HG03521 (cell line): ENCODE data around the gene RALGAPB.
"Not testable (repeated sequence)": the region's sequence is repeated elsewhere in the genome, so short reads cannot be mapped to it uniquely, and the experiment has no call there.

Experiments used
- ATAC-seq: cut with Tn5 transposase; IDR thresholded peaks from one replicate; pipeline ENCODE4 v1.9.1; 2021; ENCODE audit warnings: mild to moderate bottlenecking, moderate library complexity; ENCODE audit not compliant: unreplicated experiment

Gene RALGAPB

DNA sequence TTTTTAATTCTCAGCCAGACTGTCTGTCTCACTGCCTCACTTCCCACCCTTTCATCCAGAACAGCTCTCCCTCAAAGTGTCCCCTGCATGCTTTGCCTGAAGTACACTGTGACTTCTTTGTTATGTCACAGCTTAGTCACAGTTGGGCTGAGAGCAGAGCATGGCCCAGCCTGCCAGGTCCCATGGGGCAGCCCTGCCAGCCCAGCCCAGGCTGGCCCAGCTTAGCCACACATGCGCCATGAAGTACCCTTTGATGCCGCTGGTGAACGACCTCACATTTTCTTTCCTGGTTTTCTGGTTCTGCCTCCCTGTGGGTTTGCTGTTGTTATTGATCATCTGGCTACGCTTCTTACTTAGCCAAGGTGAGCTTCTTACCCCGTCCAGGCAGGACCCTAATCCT is 108.4 kb downstream of the RALGAPB start, which contains the start of gene ADIG:
Gene ADIG, plus strand, starts transcription at position 185 of the 400 bp plus-strand sequence. Its CDS starts 54 bp downstream, at position 239.
- no peak for ATAC-seq

- ATAC-seq: no peak
Measured at GRCh38 chr20:38581830-38582358, 109.3 kb downstream of the RALGAPB start.

DNA sequence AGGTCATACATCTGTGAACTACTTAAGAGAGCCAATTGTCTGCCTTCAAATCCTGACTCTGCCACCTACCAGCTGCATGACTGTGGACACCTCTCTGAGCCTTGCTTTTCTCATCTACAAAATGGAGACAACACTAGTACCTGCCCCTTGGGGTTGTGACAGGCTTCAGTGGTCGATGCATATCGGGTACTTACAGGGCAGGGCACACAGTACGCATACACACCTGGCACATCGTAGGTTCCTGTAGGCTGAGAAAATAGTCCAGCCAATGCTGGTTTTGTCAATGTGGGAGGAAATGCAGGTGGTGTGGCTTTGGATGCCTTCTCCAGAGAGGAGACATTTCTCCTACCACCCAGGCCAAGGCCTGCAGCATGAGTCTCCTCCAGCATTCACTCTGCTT is 110.7 kb downstream of the RALGAPB start:
- ATAC-seq: no peak

GRCh38 chr20:38584099-38584763 is 111.6 kb downstream of the RALGAPB start:
- no peak for ATAC-seq

- no peak for ATAC-seq
Measured at GRCh38 chr20:38585404-38586180, 112.9 kb downstream of the RALGAPB start.

GRCh38 chr20:38586181-38586525 is 113.5 kb downstream of the RALGAPB start:
- ATAC-seq: no peak

- no peak for ATAC-seq
Measured at GRCh38 chr20:38588303-38588702, 115.7 kb downstream of the RALGAPB start.

DNA sequence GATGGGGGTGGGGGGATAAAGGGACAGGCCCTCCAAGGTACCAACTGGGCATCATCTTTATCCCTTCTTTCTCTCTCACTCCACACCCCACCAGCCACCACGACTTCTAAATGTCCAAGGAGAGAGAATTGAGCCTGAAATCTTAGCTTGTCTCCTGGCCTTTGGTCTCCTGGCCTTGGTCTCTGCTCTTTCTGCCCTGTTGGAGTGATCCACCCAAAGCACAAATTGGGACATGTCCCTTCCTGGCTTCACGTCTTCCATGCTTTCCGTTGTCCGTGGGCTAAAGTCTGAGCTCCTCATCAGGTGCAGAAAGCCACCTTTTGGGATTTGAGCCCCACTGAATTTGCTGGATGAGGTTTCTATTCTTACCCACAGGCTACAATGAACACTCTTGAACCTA is 116.7 kb downstream of the RALGAPB start:
- ATAC-seq: no peak

- ATAC-seq: no peak
Measured at GRCh38 chr20:38589967-38590675, 117.5 kb downstream of the RALGAPB start.

- no peak for ATAC-seq
Measured at GRCh38 chr20:38590676-38591473, 118.2 kb downstream of the RALGAPB start.

- ATAC-seq: no peak
Measured at GRCh38 chr20:38591474-38592410, 119.1 kb downstream of the RALGAPB start.

- not testable (repeated sequence) for ATAC-seq
Measured at GRCh38 chr20:38592411-38592790, 119.8 kb downstream of the RALGAPB start.

DNA sequence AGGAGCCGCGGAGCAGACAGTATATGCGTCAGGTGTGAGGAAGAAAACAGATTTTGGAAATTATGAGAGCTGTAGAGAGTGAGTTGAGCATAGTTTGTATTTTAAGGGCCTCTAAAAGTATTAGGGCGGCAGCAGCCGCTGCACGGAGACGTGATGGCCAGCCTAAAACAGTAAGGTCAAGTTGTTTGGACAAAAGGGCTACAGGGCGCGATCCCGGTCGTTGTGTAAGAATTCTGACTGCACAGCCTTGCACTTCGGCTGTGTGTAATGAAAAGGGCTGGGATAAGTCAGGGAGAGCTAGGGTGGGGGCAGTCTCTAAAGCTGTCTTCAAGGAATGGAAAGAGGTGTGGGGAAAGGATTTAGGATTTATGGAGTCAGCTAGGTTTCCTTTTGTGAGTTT is 121.6 kb downstream of the RALGAPB start:
- not testable (repeated sequence) for ATAC-seq

- ATAC-seq: not testable (repeated sequence)
Measured at GRCh38 chr20:38595886-38596285, 123.2 kb downstream of the RALGAPB start.

- ATAC-seq: no peak
Measured at GRCh38 chr20:38599410-38599882, 126.8 kb downstream of the RALGAPB start.

GRCh38 chr20:38600057-38600456 is 127.4 kb downstream of the RALGAPB start:
- ATAC-seq: no peak

DNA sequence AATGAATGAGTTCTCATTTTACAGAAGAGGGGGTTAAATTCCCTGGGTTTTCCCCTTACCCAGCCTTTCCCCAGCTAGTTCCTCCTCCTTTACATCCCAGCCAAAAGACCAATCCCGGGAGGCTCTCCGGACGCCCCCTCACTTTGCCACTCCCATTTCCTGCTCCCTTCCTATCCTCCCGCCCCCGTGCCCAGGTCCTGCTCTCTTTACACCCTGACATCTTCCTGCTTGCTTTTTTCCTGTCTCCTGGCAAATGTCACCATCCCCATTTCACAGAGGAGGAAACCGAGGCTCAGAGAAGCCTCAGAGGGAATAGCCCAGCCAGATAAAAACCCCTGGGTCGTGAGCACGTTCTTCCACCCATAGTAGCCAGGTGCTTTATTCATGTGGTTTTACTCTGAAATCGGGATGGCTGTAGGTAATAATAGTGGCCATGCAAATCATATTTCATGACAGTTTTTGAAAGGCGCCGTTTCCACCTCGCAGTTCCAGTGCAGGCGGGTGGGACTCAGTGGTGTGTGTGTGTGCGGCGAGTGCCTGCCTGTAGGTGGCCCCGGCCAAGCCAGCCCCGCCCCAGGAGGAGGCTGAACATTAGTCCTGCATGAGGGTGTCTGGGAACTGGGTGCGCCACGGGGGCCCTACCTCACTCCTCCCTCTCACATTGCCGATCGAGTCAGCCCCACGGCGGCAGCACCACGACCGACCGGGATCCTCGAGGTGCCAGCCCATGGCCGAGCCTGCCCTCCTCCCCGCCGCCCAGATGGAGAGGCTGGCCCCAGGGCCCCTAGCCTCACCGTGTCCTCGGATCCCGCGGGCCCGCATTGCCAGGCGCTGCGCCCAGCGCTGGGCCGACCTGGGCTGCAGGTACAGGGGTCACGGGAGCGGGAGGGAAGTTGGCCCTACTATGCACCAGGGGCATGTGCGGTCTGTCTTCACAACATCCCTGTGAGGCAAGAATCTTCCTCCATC is 128.9 kb downstream of the RALGAPB start, which contains the start of gene ARHGAP40:
Gene ARHGAP40, plus strand, starts transcription at position 594 of the 969 bp plus-strand sequence.
- ATAC-seq: no peak

DNA sequence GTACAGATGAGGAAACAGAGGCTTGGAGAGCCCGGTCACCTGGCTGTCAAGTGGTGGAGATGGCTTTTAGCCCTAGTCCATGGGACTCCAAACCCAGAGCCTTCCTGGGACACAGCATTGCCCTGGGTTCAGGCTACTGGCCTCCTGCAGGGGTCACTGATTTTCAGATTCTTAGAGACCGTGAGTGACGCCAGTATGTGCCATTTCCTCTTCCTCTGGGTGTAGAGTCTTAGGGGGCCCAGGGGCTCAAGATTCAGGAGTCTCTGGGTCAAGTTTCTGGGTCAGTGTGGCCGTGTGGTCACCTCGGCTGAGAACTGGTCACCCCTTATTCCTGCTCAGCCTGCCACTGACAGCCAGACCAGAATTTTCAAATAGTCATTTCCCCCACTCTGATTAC is 129.5 kb downstream of the RALGAPB start:
- ATAC-seq: no peak
